Ascending aorta (tissue), 2 donors: ENCODE data around the gene KBTBD4. TPM values are rescaled to one million over a fixed set of nuclear protein-coding genes. Genes with fewer than 3 reads are reported as not detected.
"Not testable (repeated sequence)": the region's sequence is repeated elsewhere in the genome, so short reads cannot be mapped to it uniquely, and the experiment has no call there.

Source experiments
- DNase-seq, 2 donors: peaks; one replicate each; pipeline ENCODE4 v3.0.0-alpha.2; 2019; ENCODE audit warnings: low spot score in 2 of 2
- H3K27ac ChIP-seq, 2 donors: fragments of 200-600 bp; sonication (generic); one replicate each; pipeline ENCODE4 v1.5.1; 2016 to 2017; ENCODE audit warnings: mild to moderate bottlenecking in 1 of 2
- H3K27me3 ChIP-seq: fragments of 200-600 bp; sonication (generic); one replicate; pipeline ENCODE4 v1.5.1; 2017
- H3K36me3 ChIP-seq, 2 donors: fragments of 200-600 bp; sonication (generic); one replicate each; pipeline ENCODE4 v1.5.1; 2016
- H3K4me1 ChIP-seq, 2 donors: fragments of 200-600 bp; sonication (generic); one replicate each; pipeline ENCODE4 v1.5.1; 2016 to 2017; ENCODE audit warnings: mild to moderate bottlenecking in 1 of 2
- H3K4me3 ChIP-seq, 2 donors: fragments of 200-600 bp; sonication (generic); one replicate each; pipeline ENCODE4 v1.5.1; 2016 to 2017; ENCODE audit warnings: mild to moderate bottlenecking in 1 of 2
- H3K9me3 ChIP-seq, 2 donors: fragments of 200-600 bp; sonication (generic); one replicate each; pipeline ENCODE4 v1.5.1; 2016
- CTCF ChIP-seq, 3 experiments: fragments of 200-600 bp in 2 of 3; fragments of 450-650 bp in 1 of 3; sonication (generic) in 2 of 3; IDR thresholded peaks; one replicate each; pipeline ENCODE4 v1.5.1; 2016 to 2019; ENCODE audit warnings: antibody characterized with exemption in 3 of 3, mild to moderate bottlenecking in 1 of 3, moderate library complexity in 1 of 3
- intact Hi-C: fragments of 100-400 bp; cut with DNase I; formaldehyde crosslinking; loops from one replicate; pipeline ENCODE4 v1.15.1; 2023
- total RNA-seq: library from RNA; depleted of rRNA; stranded (reverse); fragments of >200 nt; gene quantifications from one replicate; pipeline ENCODE4 v1.1.0, GENCODE V29; 2016

Gene KBTBD4
- total RNA-seq, 1 donor from 2014 or later: 14.8 TPM

- no peaks in the 10 kb centered on the region for H3K9me3 ChIP-seq
- H3K27me3 ChIP-seq: no peaks in the 10 kb centered on the region
- no peak overlapping the region for H3K27ac ChIP-seq
- TF ChIP-seq CTCF (IDR thresholded peaks at IDR 0.05): no peak
- intact Hi-C loops: loop anchor here (5.0 kb wide), 2 partner anchors 38 to 83 kb away; no protein-coding TSS in a partner anchor
- H3K36me3 ChIP-seq: no peaks in the 10 kb centered on the region
- H3K4me3 ChIP-seq: no peak overlapping the region
- peaks cover 0 to 28% of the 10 kb centered on the region in 2 donors for H3K4me1 ChIP-seq
- no peak for DNase-seq
Observed at GRCh38 chr11:47550288-47551047, 28.3 kb downstream of the KBTBD4 start.

GRCh38 chr11:47546274-47546673 lies 32.5 kb downstream of the KBTBD4 start:
- intact Hi-C loops, H3K9me3 ChIP-seq, H3K4me3 ChIP-seq, H3K27ac ChIP-seq, H3K27me3 ChIP-seq, H3K36me3 ChIP-seq, DNase-seq: not testable (repeated sequence)
- H3K4me1 ChIP-seq: peaks cover 0 to 25% of the 10 kb centered on the region in 2 donors

GRCh38 chr11:47545298-47545697 lies 33.5 kb downstream of the KBTBD4 start:
- Histone ChIP-seq H3K27me3 (no peaks in the 10 kb centered on the region), H3K4me1 (peaks cover 0 to 20% of the 10 kb centered on the region in 2 donors), H3K27ac (no peak overlapping the region), H3K36me3 (no peaks in the 10 kb centered on the region), H3K9me3 (no peaks in the 10 kb centered on the region), H3K4me3 (no peak overlapping the region)
- no peak for TF ChIP-seq CTCF (IDR thresholded peaks at IDR 0.05)
- intact Hi-C loops: no loop called here
- no peak for DNase-seq

GRCh38 chr11:47541070-47541469 lies 37.7 kb downstream of the KBTBD4 start:
- H3K27me3 ChIP-seq: no peaks in the 10 kb centered on the region
- no peak for TF ChIP-seq CTCF (IDR thresholded peaks at IDR 0.05)
- peaks cover 0 to 20% of the 10 kb centered on the region in 2 donors for H3K4me1 ChIP-seq
- H3K36me3 ChIP-seq: no peaks in the 10 kb centered on the region
- intact Hi-C loops: no loop called here
- no peak for DNase-seq
- H3K4me3 ChIP-seq: no peak overlapping the region
- no peaks in the 10 kb centered on the region for H3K9me3 ChIP-seq
- H3K27ac ChIP-seq: no peak overlapping the region

DNA sequence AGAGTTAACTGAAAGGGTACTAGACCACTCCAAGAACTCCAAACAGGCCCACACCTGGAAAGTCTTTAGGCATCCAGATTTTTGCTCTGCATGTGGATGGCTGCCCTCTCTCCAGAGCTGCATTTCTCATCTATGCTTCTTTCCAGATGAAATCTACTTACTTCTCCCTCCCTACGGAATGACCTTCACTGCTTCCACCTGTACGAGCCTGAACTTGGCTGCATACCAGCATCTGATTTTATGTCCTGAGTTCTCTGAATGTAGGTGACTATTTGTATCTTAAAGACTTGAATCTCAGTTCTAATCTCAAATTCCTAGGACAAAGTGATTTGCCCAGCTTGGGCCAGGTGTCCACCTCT lies 39.1 kb downstream of the KBTBD4 start:
- intact Hi-C loops: no loop called here

More for the DNA sequence above, 39.1 kb downstream of the KBTBD4 start:
- H3K4me3 ChIP-seq: no peak overlapping the region
- H3K36me3 ChIP-seq: no peaks in the 10 kb centered on the region
- H3K27me3 ChIP-seq: no peaks in the 10 kb centered on the region
- H3K4me1 ChIP-seq: peaks cover 0 to 24% of the 10 kb centered on the region in 2 donors
- no peaks in the 10 kb centered on the region for H3K9me3 ChIP-seq
- DNase-seq: no peak
- no peak overlapping the region for H3K27ac ChIP-seq
- no peak for TF ChIP-seq CTCF (IDR thresholded peaks at IDR 0.05)
